B cell (primary cell): Measurements from ENCODE around the gene NLRC5. TPM values are rescaled to one million over a fixed set of nuclear protein-coding genes. Genes with fewer than 3 reads are reported as not detected.

Experiments
- ATAC-seq: fragments of 200-7000 bp; cut with Tn5 transposase; one replicate; pipeline ENCODE4 v1.10.0; 2021; ENCODE audit warnings: low read depth, mild to moderate bottlenecking, moderate number of reproducible peaks, moderate library complexity
- CTCF ChIA-PET: fragments of 350-600 bp; sonication (Branson Sonifier 250); formaldehyde crosslinking; loops from one replicate; lab custom pipeline; 2021; ENCODE audit warnings: antibody characterized with exemption, inconsistent platforms; lab: Charles Lee
- POLR2A ChIA-PET: fragments of 350-600 bp; sonication (Branson Sonifier 250); formaldehyde crosslinking; loops from one replicate; lab custom pipeline; 2021; ENCODE audit warnings: antibody characterized with exemption; lab: Charles Lee
- DNase-seq: peaks from one replicate; pipeline ENCODE4 v3.0.0; 2013
- H2AFZ ChIP-seq: 2 replicates; pipeline ENCODE4 v1.6.1; 2012; ENCODE audit warnings: mild to moderate bottlenecking, low read depth, low read length; ENCODE audit not compliant: insufficient read depth, poor library complexity, severe bottlenecking
- H3K27ac ChIP-seq, 2 donors: 1 replicate in 1 of 2; 2 replicates in 1 of 2; pipeline ENCODE4 v1.5.1; 2012 to 2013; ENCODE audit warnings: low read length in 2 of 2, mild to moderate bottlenecking in 2 of 2, moderate library complexity in 1 of 2
- H3K27me3 ChIP-seq, 4 experiments: fragments of 200-600 bp in 1 of 4; sonication (generic) in 1 of 4; replicated peaks in 1 of 4; 1 replicate in 2 of 4; 2 replicates in 2 of 4; pipeline versions ENCODE4 v1.6.1 to v1.7.0; 2013 to 2016; ENCODE audit warnings: low read length in 3 of 4, mild to moderate bottlenecking in 2 of 4, mixed read lengths in 1 of 4, moderate library complexity in 1 of 4; ENCODE audit not compliant: insufficient read depth in 4 of 4, control insufficient read depth in 3 of 4; ENCODE audit errors: control extremely low read depth in 1 of 4
- H3K36me3 ChIP-seq, 2 experiments: replicated peaks in 1 of 2; 1 replicate in 1 of 2; 2 replicates in 1 of 2; pipeline versions ENCODE4 v1.6.1 to v1.7.1; 2013; ENCODE audit warnings: low read length in 1 of 2; ENCODE audit not compliant: insufficient read depth in 2 of 2, control insufficient read depth in 1 of 2; ENCODE audit errors: control extremely low read depth in 1 of 2, extremely low read depth in 1 of 2
- H3K4me1 ChIP-seq, 2 donors: fragments of 200-600 bp in 1 of 2; sonication (generic) in 1 of 2; 1 replicate in 1 of 2; 2 replicates in 1 of 2; pipeline versions ENCODE4 v1.5.1 to v1.6.1; 2013 to 2017; ENCODE audit warnings: low read length in 2 of 2; ENCODE audit not compliant: control insufficient read depth in 2 of 2, insufficient read depth in 2 of 2
- H3K4me2 ChIP-seq: replicated peaks from 2 replicates; pipeline ENCODE3; 2012; ENCODE audit warnings: mild to moderate bottlenecking, low read depth, low read length; ENCODE audit not compliant: poor library complexity, severe bottlenecking
- H3K4me3 ChIP-seq, 5 experiments: fragments of 200-600 bp in 1 of 5; sonication (generic) in 1 of 5; 1 replicate in 3 of 5; 2 replicates in 2 of 5; pipeline versions ENCODE4 v1.5.1 to v1.7.0; 2011 to 2016; ENCODE audit warnings: low read length in 4 of 5, mild to moderate bottlenecking in 4 of 5, low read depth in 2 of 5, control low read depth in 1 of 5, moderate library complexity in 1 of 5; ENCODE audit not compliant: insufficient read depth in 1 of 5; ENCODE audit errors: control extremely low read depth in 1 of 5, extremely low read depth in 1 of 5
- H3K79me2 ChIP-seq: fragments of 200-600 bp; sonication (generic); one replicate; pipeline ENCODE4 v1.6.0; 2016; ENCODE audit warnings: low read length; ENCODE audit not compliant: control insufficient read depth, insufficient read depth
- H3K9ac ChIP-seq: fragments of 200-600 bp; sonication (generic); 2 replicates; pipeline ENCODE4 v1.6.1; 2017; ENCODE audit warnings: mild to moderate bottlenecking, low read length, moderate library complexity
- H3K9me3 ChIP-seq, 3 donors: one replicate each; pipeline versions ENCODE4 v1.6.1 to v1.7.1; 2013; ENCODE audit warnings: low read length in 2 of 3; ENCODE audit not compliant: control insufficient read depth in 2 of 3, insufficient read depth in 1 of 3; ENCODE audit errors: control extremely low read depth in 1 of 3
- H4K20me1 ChIP-seq: 2 replicates; pipeline ENCODE4 v1.6.0; 2012; ENCODE audit warnings: mild to moderate bottlenecking, low read length; ENCODE audit not compliant: insufficient read depth, control insufficient read depth, poor library complexity, severe bottlenecking
- H3K27ac Mint-ChIP-seq: one replicate; pipeline ENCODE4 v1.8.0; 2021; ENCODE audit warnings: mixed read lengths
- H3K27me3 Mint-ChIP-seq: one replicate; pipeline ENCODE4 v1.8.0; 2021; ENCODE audit warnings: mixed read lengths
- H3K4me1 Mint-ChIP-seq: one replicate; pipeline ENCODE4 v1.8.0; 2021; ENCODE audit warnings: mixed read lengths
- H3K4me3 Mint-ChIP-seq: one replicate; pipeline ENCODE4 v1.8.0; 2021; ENCODE audit warnings: mixed read lengths
- H3K9me3 Mint-ChIP-seq: one replicate; pipeline ENCODE4 v1.8.0; 2022; ENCODE audit warnings: mixed read lengths; ENCODE audit not compliant: insufficient read depth
- EZH2 ChIP-seq: IDR thresholded peaks from 2 replicates; pipeline ENCODE4 v1.6.1; 2012; ENCODE audit warnings: borderline replicate concordance, low read depth, mild to moderate bottlenecking, moderate library complexity, low read length; ENCODE audit not compliant: insufficient read depth, poor library complexity, severe bottlenecking
- WGBS: methylation state at CpG from one replicate; pipeline ENCODE4 v1.1.5; 2013; ENCODE audit warnings: missing lambda C conversion rate; ENCODE audit not compliant: insufficient coverage; 5-methylcytosine and 5-hydroxymethylcytosine counted together
- intact Hi-C: fragments of 100-400 bp; cut with micrococcal nuclease; formaldehyde crosslinking; loops from one replicate; pipeline ENCODE4 v1.10.0; 2022
- polyA plus RNA-seq: library from polyadenylated mRNA; depleted of rRNA; stranded (reverse); fragments of >200 nt; gene quantifications from 2 replicates; pipeline ENCODE4 v1.2.3, GENCODE V29; 2012
- total RNA-seq, 2 donors: library from RNA; stranded (reverse); fragments of 120-200 nt in 1 of 2; gene quantifications; 1 replicate in 1 of 2; 2 replicates in 1 of 2; pipeline versions ENCODE4 v1.2.3 to v1.2.4, GENCODE V29; 2013 to 2022
- TF ChIP-seq, protein P1 (sequence below): fragments of 200-600 bp; IDR thresholded peaks from one replicate; pipeline ENCODE4 v1.8.0; 2022; ENCODE audit warnings: antibody characterized with exemption, mild to moderate bottlenecking

Gene NLRC5
- total and polyA plus RNA-seq, 2 donors (not counting 1 experiment from before 2014, with no cell fraction given), result 349 to 510 TPM

GRCh38 chr16:56972403-56973293, 16.7 kb upstream of the NLRC5 start:
- peak overlapping the region; percentile 54 for H3K4me3 Mint-ChIP-seq
- H4K20me1 ChIP-seq, result no peaks in the 10 kb centered on the region
- no peak for DNase-seq
- ChIA-PET CTCF (interaction anchor here (1.0 to 7.0 kb wide), 10 partner anchors 8 to 111 kb away, joined by 3 to 65 read pairs (median 6); partner anchors contain the start of gene NLRC5), POLR2A (interaction anchor here (0.6 to 3.5 kb wide), 8 partner anchors 8 to 427 kb away, joined by 3 to 18 read pairs (median 4); partner anchors contain the start of gene NLRC5)
- H3K4me3 ChIP-seq, result no peak overlapping the region
- H3K9me3 Mint-ChIP-seq, result no peaks in the 10 kb centered on the region
- H3K4me2 ChIP-seq, result peak overlapping the region; percentile 56
- H3K9ac ChIP-seq, result no peak overlapping the region
- no peak for ATAC-seq
- H3K27me3 Mint-ChIP-seq, result no peaks in the 10 kb centered on the region
- TF ChIP-seq EZH2, result no peak
- TF ChIP-seq, protein P1, sequence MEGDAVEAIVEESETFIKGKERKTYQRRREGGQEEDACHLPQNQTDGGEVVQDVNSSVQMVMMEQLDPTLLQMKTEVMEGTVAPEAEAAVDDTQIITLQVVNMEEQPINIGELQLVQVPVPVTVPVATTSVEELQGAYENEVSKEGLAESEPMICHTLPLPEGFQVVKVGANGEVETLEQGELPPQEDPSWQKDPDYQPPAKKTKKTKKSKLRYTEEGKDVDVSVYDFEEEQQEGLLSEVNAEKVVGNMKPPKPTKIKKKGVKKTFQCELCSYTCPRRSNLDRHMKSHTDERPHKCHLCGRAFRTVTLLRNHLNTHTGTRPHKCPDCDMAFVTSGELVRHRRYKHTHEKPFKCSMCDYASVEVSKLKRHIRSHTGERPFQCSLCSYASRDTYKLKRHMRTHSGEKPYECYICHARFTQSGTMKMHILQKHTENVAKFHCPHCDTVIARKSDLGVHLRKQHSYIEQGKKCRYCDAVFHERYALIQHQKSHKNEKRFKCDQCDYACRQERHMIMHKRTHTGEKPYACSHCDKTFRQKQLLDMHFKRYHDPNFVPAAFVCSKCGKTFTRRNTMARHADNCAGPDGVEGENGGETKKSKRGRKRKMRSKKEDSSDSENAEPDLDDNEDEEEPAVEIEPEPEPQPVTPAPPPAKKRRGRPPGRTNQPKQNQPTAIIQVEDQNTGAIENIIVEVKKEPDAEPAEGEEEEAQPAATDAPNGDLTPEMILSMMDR, result no peak
- H3K27ac Mint-ChIP-seq, result peak overlapping the region; percentile 88
- no peaks in the 10 kb centered on the region for H3K79me2 ChIP-seq
- WGBS, result 68% methylated on average over 14 of the region's 18 CpGs
- peak overlapping the region in 1 of 2 donors; percentile 57 for H3K27ac ChIP-seq
- H3K9me3 ChIP-seq, result no peaks in the 10 kb centered on the region
- H2AFZ ChIP-seq, result no peak overlapping the region
- no peaks in the 10 kb centered on the region for H3K27me3 ChIP-seq
- peaks cover 55 to 60% of the 10 kb centered on the region in 2 donors for H3K4me1 ChIP-seq
- H3K36me3 ChIP-seq, result no peaks in the 10 kb centered on the region
- intact Hi-C loops, result no loop called here
- H3K4me1 Mint-ChIP-seq, result peaks cover 66% of the 10 kb centered on the region

DNA sequence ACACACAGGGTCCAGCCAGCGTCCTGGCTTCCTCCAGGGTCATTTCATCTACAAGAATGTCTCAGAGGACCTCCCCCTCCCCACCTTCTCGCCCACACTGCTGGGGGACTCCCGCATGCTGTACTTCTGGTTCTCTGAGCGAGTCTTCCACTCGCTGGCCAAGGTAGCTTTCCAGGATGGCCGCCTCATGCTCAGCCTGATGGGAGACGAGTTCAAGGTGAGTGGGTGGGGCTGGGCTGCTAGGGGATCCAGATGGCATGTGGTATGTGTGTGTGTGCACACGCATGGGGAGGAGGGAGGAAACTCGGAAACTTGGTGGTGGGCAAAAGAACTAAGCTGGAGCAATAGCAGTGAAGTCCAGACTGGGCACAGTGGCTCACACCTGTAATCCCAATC, 16.1 kb upstream of the NLRC5 start:
- no peak for ATAC-seq
- Mint-ChIP-seq H3K27ac (peak overlapping the region; percentile 88), H3K4me3 (peak overlapping the region; percentile 54)

More for the DNA sequence above, 16.1 kb upstream of the NLRC5 start:
- no peaks in the 10 kb centered on the region for H3K27me3 ChIP-seq
- no peak overlapping the region for H3K4me3 ChIP-seq
- no peaks in the 10 kb centered on the region for H3K79me2 ChIP-seq
- intact Hi-C loops, result no loop called here
- TF ChIP-seq, protein P1, result no peak
- TF ChIP-seq EZH2, result no peak
- peaks cover 55 to 63% of the 10 kb centered on the region in 2 donors for H3K4me1 ChIP-seq
- peaks cover 72% of the 10 kb centered on the region for H3K4me1 Mint-ChIP-seq
- WGBS, result 85% methylated on average over 9 of the region's 9 CpGs
- ChIA-PET POLR2A (interaction anchor here (1.5 to 2.8 kb wide), 2 partner anchors 16 to 31 kb away, joined by 4 to 13 read pairs; partner anchors contain the start of gene NLRC5), CTCF (interaction anchor here (1.0 to 7.0 kb wide), 6 partner anchors 9 to 72 kb away, joined by 4 to 65 read pairs (median 16); partner anchors contain the start of gene NLRC5)
- no peaks in the 10 kb centered on the region for H3K9me3 Mint-ChIP-seq
- peak overlapping the region; percentile 56 for H3K4me2 ChIP-seq
- H3K9ac ChIP-seq, result no peak overlapping the region
- H4K20me1 ChIP-seq, result no peaks in the 10 kb centered on the region
- no peak for DNase-seq
- H3K27ac ChIP-seq, result peak overlapping the region in 1 of 2 donors; percentile 57
- no peaks in the 10 kb centered on the region for H3K27me3 Mint-ChIP-seq
- H2AFZ ChIP-seq, result no peak overlapping the region
- H3K9me3 ChIP-seq, result no peaks in the 10 kb centered on the region
- H3K36me3 ChIP-seq, result no peaks in the 10 kb centered on the region
